H1 (cell line): ENCODE measurements around the gene BRD2.

Experiments used
- GABPA ChIP-seq: IDR thresholded peaks from 2 replicates; pipeline ENCODE4 v1.6.1; 2011; ENCODE audit warnings: mild to moderate bottlenecking, low read length, moderate library complexity, borderline replicate concordance; ENCODE audit not compliant: insufficient read depth
- POLR2A ChIP-seq, 2 experiments: IDR thresholded peaks; 1 replicate in 1 of 2; 2 replicates in 1 of 2; pipeline ENCODE4 v1.6.1; 2011; ENCODE audit warnings: low read depth in 2 of 2, low read length in 2 of 2, mild to moderate bottlenecking in 2 of 2; ENCODE audit errors: control extremely low read depth in 1 of 2
- TF ChIP-seq, protein P1 (sequence below): IDR thresholded peaks from 2 replicates; pipeline ENCODE4 v1.6.1; 2012; ENCODE audit warnings: inconsistent platforms
- TF ChIP-seq, protein P2 (sequence below), 3 experiments: IDR thresholded peaks; 1 replicate in 2 of 3; 2 replicates in 1 of 3; pipeline versions ENCODE4 v1.5.1 to v1.6.1; 2011; ENCODE audit warnings: low read length in 3 of 3, mild to moderate bottlenecking in 3 of 3, inconsistent platforms in 2 of 3, low read depth in 1 of 3, moderate library complexity in 1 of 3; ENCODE audit not compliant: insufficient read depth in 1 of 3; ENCODE audit errors: control extremely low read depth in 1 of 3

DNA sequence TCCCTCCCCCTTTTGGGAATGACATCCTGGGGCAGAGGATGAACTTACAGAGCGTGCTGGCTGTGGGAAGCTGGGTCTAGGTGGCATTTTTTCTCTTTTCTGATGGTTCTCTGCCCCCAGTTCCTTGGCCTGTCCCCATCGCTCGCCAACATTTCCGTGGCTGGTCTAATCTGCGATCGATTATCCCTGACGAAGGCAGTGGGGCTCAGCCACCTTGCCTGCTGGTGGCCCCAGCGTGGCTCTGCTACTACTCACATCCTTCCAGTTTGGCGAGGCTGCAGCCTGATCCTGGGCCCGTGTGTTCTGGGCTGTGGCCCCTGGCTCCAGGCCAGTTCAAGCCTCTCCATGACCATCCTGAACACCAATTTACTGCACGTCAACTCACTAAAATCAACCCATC lies 47.4 kb downstream of the BRD2 start:
- TF ChIP-seq, protein P1, sequence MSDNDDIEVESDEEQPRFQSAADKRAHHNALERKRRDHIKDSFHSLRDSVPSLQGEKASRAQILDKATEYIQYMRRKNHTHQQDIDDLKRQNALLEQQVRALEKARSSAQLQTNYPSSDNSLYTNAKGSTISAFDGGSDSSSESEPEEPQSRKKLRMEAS = no peak
- TF ChIP-seq, protein P2, sequence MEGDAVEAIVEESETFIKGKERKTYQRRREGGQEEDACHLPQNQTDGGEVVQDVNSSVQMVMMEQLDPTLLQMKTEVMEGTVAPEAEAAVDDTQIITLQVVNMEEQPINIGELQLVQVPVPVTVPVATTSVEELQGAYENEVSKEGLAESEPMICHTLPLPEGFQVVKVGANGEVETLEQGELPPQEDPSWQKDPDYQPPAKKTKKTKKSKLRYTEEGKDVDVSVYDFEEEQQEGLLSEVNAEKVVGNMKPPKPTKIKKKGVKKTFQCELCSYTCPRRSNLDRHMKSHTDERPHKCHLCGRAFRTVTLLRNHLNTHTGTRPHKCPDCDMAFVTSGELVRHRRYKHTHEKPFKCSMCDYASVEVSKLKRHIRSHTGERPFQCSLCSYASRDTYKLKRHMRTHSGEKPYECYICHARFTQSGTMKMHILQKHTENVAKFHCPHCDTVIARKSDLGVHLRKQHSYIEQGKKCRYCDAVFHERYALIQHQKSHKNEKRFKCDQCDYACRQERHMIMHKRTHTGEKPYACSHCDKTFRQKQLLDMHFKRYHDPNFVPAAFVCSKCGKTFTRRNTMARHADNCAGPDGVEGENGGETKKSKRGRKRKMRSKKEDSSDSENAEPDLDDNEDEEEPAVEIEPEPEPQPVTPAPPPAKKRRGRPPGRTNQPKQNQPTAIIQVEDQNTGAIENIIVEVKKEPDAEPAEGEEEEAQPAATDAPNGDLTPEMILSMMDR (IDR thresholded peaks at IDR 0.05; ENCODE audit: control extremely low read depth in 1 of 3, insufficient read depth in 1 of 3, low read depth in 1 of 3, low read length in 3 of 3) = no peak
- TF ChIP-seq GABPA (no peak), POLR2A (IDR thresholded peaks at IDR 0.05; ENCODE audit: control extremely low read depth in 1 of 2, low read depth in 2 of 2, low read length in 2 of 2) (no peak)
